ENCODE data around the gene ACTN1. TPM values are rescaled to one million over a fixed set of nuclear protein-coding genes. Genes with fewer than 3 reads are reported as not detected.
"Not testable (repeated sequence)": the region's sequence is repeated elsewhere in the genome, so short reads cannot be mapped to it uniquely, and the experiment has no call there.

The ACTN1 gene
- total RNA-seq, 2 experiments from 2014 or later, result 79.7 to 80.6 TPM

- DNase-seq; intact Hi-C loops (cut with micrococcal nuclease); H3K9me3 Mint-ChIP-seq; H3K4me3 Mint-ChIP-seq; H3K27ac Mint-ChIP-seq; H3K4me1 Mint-ChIP-seq (ENCODE audit: low read depth); H3K36me3 Mint-ChIP-seq (ENCODE audit: low read depth); CTCF ChIA-PET; H3K27me3 Mint-ChIP-seq (ENCODE audit: low read depth): not testable (repeated sequence)
Measured at GRCh38 chr14:68852493-68852892, 126.6 kb downstream of the ACTN1 start.

GRCh38 chr14:68851078-68851477 is 128.0 kb downstream of the ACTN1 start:
- no peak for DNase-seq
- Mint-ChIP-seq H3K27ac (no peak overlapping the region), H3K27me3 (ENCODE audit: low read depth) (no peaks in the 10 kb centered on the region), H3K36me3 (ENCODE audit: low read depth) (no peaks in the 10 kb centered on the region), H3K9me3 (peaks cover 3% of the 10 kb centered on the region), H3K4me1 (ENCODE audit: low read depth) (no peaks in the 10 kb centered on the region), H3K4me3 (no peak overlapping the region)
- CTCF ChIA-PET, result no interaction called here
- intact Hi-C loops (cut with micrococcal nuclease), result no loop called here

- no peak overlapping the region for H3K4me3 Mint-ChIP-seq
- no peak for DNase-seq
- H3K27ac Mint-ChIP-seq, result no peak overlapping the region
- peaks cover 3% of the 10 kb centered on the region for H3K9me3 Mint-ChIP-seq
- CTCF ChIA-PET, result interaction anchor here (0.9 to 1.7 kb wide), 2 partner anchors 15 to 23 kb away, joined by 3 to 5 read pairs; no protein-coding TSS in a partner anchor
- H3K27me3 Mint-ChIP-seq (ENCODE audit: low read depth), result no peaks in the 10 kb centered on the region
- H3K36me3 Mint-ChIP-seq (ENCODE audit: low read depth), result no peaks in the 10 kb centered on the region
- intact Hi-C loops (cut with micrococcal nuclease), result no loop called here
- H3K4me1 Mint-ChIP-seq (ENCODE audit: low read depth), result no peaks in the 10 kb centered on the region
Measured at GRCh38 chr14:68849416-68849815, 129.7 kb downstream of the ACTN1 start.

- intact Hi-C loops (cut with micrococcal nuclease), result no loop called here
- CTCF ChIA-PET, result interaction anchor here (1.1 to 1.7 kb wide), 2 partner anchors 22 to 321 kb away, joined by 3 to 5 read pairs; no protein-coding TSS in a partner anchor
Measured at GRCh38 chr14:68848253-68848652, 130.8 kb downstream of the ACTN1 start.

GRCh38 chr14:68847640-68848039 is 131.5 kb downstream of the ACTN1 start:
- H3K27ac Mint-ChIP-seq; intact Hi-C loops (cut with micrococcal nuclease); CTCF ChIA-PET; H3K27me3 Mint-ChIP-seq (ENCODE audit: low read depth); H3K4me1 Mint-ChIP-seq (ENCODE audit: low read depth); H3K9me3 Mint-ChIP-seq; H3K4me3 Mint-ChIP-seq; DNase-seq; H3K36me3 Mint-ChIP-seq (ENCODE audit: low read depth): not testable (repeated sequence)

More at GRCh38 chr14:68848253-68848652, 130.8 kb downstream of the ACTN1 start:
- Mint-ChIP-seq H3K4me3 (no peak overlapping the region), H3K9me3 (peaks cover 3% of the 10 kb centered on the region), H3K27ac (no peak overlapping the region), H3K27me3 (ENCODE audit: low read depth) (no peaks in the 10 kb centered on the region), H3K36me3 (ENCODE audit: low read depth) (no peaks in the 10 kb centered on the region), H3K4me1 (ENCODE audit: low read depth) (peaks cover 4% of the 10 kb centered on the region)
- DNase-seq, result no peak

GRCh38 chr14:68846466-68846865 is 132.6 kb downstream of the ACTN1 start:
- CTCF ChIA-PET, result interaction anchor here (0.6 kb wide), 1 partner anchor 115 kb away, joined by 4 read pairs; no protein-coding TSS in a partner anchor
- no peaks in the 10 kb centered on the region for H3K36me3 Mint-ChIP-seq (ENCODE audit: low read depth)
- no peak for DNase-seq
- no peak overlapping the region for H3K4me3 Mint-ChIP-seq
- no peak overlapping the region for H3K27ac Mint-ChIP-seq
- H3K4me1 Mint-ChIP-seq (ENCODE audit: low read depth), result peaks cover 12% of the 10 kb centered on the region
- no peaks in the 10 kb centered on the region for H3K9me3 Mint-ChIP-seq
- H3K27me3 Mint-ChIP-seq (ENCODE audit: low read depth), result no peaks in the 10 kb centered on the region
- intact Hi-C loops (cut with micrococcal nuclease), result no loop called here

GRCh38 chr14:68844210-68844545 is 134.9 kb downstream of the ACTN1 start:
- H3K27me3 Mint-ChIP-seq (ENCODE audit: low read depth), result no peaks in the 10 kb centered on the region
- no peaks in the 10 kb centered on the region for H3K9me3 Mint-ChIP-seq

GRCh38 chr14:68843471-68844209 is 135.5 kb downstream of the ACTN1 start:
- intact Hi-C loops (cut with micrococcal nuclease), result loop anchor here (1.0 to 5.0 kb wide), 3 partner anchors 128 to 901 kb away; no protein-coding TSS in a partner anchor
- Mint-ChIP-seq H3K4me1 (ENCODE audit: low read depth) (peaks cover 23% of the 10 kb centered on the region), H3K36me3 (ENCODE audit: low read depth) (no peaks in the 10 kb centered on the region), H3K27ac (no peak overlapping the region), H3K27me3 (ENCODE audit: low read depth) (no peaks in the 10 kb centered on the region), H3K9me3 (no peaks in the 10 kb centered on the region), H3K4me3 (no peak overlapping the region)
- CTCF ChIA-PET, result interaction anchor here (0.6 to 4.6 kb wide), 49 partner anchors 10 to 914 kb away, joined by 3 to 47 read pairs (median 4); no protein-coding TSS in a partner anchor
- DNase-seq, result peak; percentile 86

More at GRCh38 chr14:68844210-68844545, 134.9 kb downstream of the ACTN1 start:
- Mint-ChIP-seq H3K36me3 (ENCODE audit: low read depth) (no peaks in the 10 kb centered on the region), H3K27ac (no peak overlapping the region), H3K4me3 (no peak overlapping the region), H3K4me1 (ENCODE audit: low read depth) (peaks cover 23% of the 10 kb centered on the region)
- intact Hi-C loops (cut with micrococcal nuclease), result loop anchor here (5.0 kb wide), 2 partner anchors 467 to 902 kb away; no protein-coding TSS in a partner anchor
- CTCF ChIA-PET, result interaction anchor here (0.6 to 4.6 kb wide), 56 partner anchors 10 to 915 kb away, joined by 3 to 47 read pairs (median 4); no protein-coding TSS in a partner anchor
- no peak for DNase-seq

- no peaks in the 10 kb centered on the region for H3K27me3 Mint-ChIP-seq (ENCODE audit: low read depth)
- no peaks in the 10 kb centered on the region for H3K9me3 Mint-ChIP-seq
- peaks cover 23% of the 10 kb centered on the region for H3K4me1 Mint-ChIP-seq (ENCODE audit: low read depth)
- H3K27ac Mint-ChIP-seq, result no peak overlapping the region
- no peaks in the 10 kb centered on the region for H3K36me3 Mint-ChIP-seq (ENCODE audit: low read depth)
- intact Hi-C loops (cut with micrococcal nuclease), result loop anchor here (5.0 kb wide), 2 partner anchors 465 to 900 kb away; no protein-coding TSS in a partner anchor
- CTCF ChIA-PET, result interaction anchor here (0.5 to 4.6 kb wide), 4 partner anchors 14 to 47 kb away, joined by 3 to 47 read pairs (median 12); no protein-coding TSS in a partner anchor
- no peak for DNase-seq
- no peak overlapping the region for H3K4me3 Mint-ChIP-seq
Measured at GRCh38 chr14:68842298-68842697, 136.8 kb downstream of the ACTN1 start.

GRCh38 chr14:68841016-68841809 is 137.9 kb downstream of the ACTN1 start:
- intact Hi-C loops (cut with micrococcal nuclease), result loop anchor here (1.0 to 5.0 kb wide), 5 partner anchors 22 to 899 kb away; no protein-coding TSS in a partner anchor
- CTCF ChIA-PET, result interaction anchor here (4.0 to 4.6 kb wide), 2 partner anchors 17 to 21 kb away, joined by 18 to 47 read pairs; no protein-coding TSS in a partner anchor

GRCh38 chr14:68840454-68840853 is 138.6 kb downstream of the ACTN1 start:
- peak overlapping the region; percentile 26 for H3K4me3 Mint-ChIP-seq
- intact Hi-C loops (cut with micrococcal nuclease), result loop anchor here (2.0 to 5.0 kb wide), 4 partner anchors 22 to 898 kb away; no protein-coding TSS in a partner anchor
- H3K36me3 Mint-ChIP-seq (ENCODE audit: low read depth), result peaks cover 4% of the 10 kb centered on the region
- DNase-seq, result peak; percentile 30
- peaks cover 12% of the 10 kb centered on the region for H3K9me3 Mint-ChIP-seq
- H3K4me1 Mint-ChIP-seq (ENCODE audit: low read depth), result peaks cover 25% of the 10 kb centered on the region
- CTCF ChIA-PET, result interaction anchor here (4.6 kb wide), 1 partner anchor 21 kb away, joined by 18 read pairs; no protein-coding TSS in a partner anchor
- no peaks in the 10 kb centered on the region for H3K27me3 Mint-ChIP-seq (ENCODE audit: low read depth)
- H3K27ac Mint-ChIP-seq, result peak overlapping the region; percentile 74

More at GRCh38 chr14:68841016-68841809, 137.9 kb downstream of the ACTN1 start:
- Mint-ChIP-seq H3K4me3 (no peak overlapping the region), H3K27me3 (ENCODE audit: low read depth) (no peaks in the 10 kb centered on the region), H3K4me1 (ENCODE audit: low read depth) (peaks cover 23% of the 10 kb centered on the region), H3K9me3 (peaks cover 6% of the 10 kb centered on the region), H3K36me3 (ENCODE audit: low read depth) (no peaks in the 10 kb centered on the region), H3K27ac (peak overlapping the region; percentile 81)
- no peak for DNase-seq

- Mint-ChIP-seq H3K36me3 (ENCODE audit: low read depth) (peaks cover 4% of the 10 kb centered on the region), H3K9me3 (peaks cover 20% of the 10 kb centered on the region)
- CTCF ChIA-PET, result no interaction called here
Measured at GRCh38 chr14:68836082-68836481, 143.0 kb downstream of the ACTN1 start.

More at GRCh38 chr14:68836082-68836481, 143.0 kb downstream of the ACTN1 start:
- Mint-ChIP-seq H3K4me3 (no peak overlapping the region), H3K27ac (no peak overlapping the region), H3K4me1 (ENCODE audit: low read depth) (peaks cover 9% of the 10 kb centered on the region), H3K27me3 (ENCODE audit: low read depth) (no peaks in the 10 kb centered on the region)
- intact Hi-C loops (cut with micrococcal nuclease), result no loop called here
- DNase-seq, result no peak
